HepG2 (cell line): Measurements from ENCODE around the gene OVCA2. TPM values are rescaled to one million over a fixed set of nuclear protein-coding genes. Genes with fewer than 3 reads are reported as not detected.
A peak's percentile ranks its signal among the peaks of the same experiment; 100 is the strongest.

Experiments used
- CEBPB ChIP-seq: IDR thresholded peaks from 2 replicates; pipeline ENCODE4 v1.6.1; 2011; ENCODE audit warnings: low read depth, low read length, improper control_type of control experiment, borderline replicate concordance
- DMAP1 ChIP-seq: IDR thresholded peaks from 2 replicates; pipeline ENCODE4 v1.6.1; 2016
- FOXA1 ChIP-seq, 2 experiments: fragments of 450-650 bp in 1 of 2; sonication (generic) in 1 of 2; formaldehyde crosslinking in 1 of 2; IDR thresholded peaks; 2 replicates each; pipeline versions ENCODE4 v1.4.0 to v1.6.1; 2016 to 2020; ENCODE audit warnings: missing genetic modification reagents in 1 of 2
- GFI1 ChIP-seq: sonication (generic); formaldehyde crosslinking; IDR thresholded peaks from 2 replicates; pipeline ENCODE4 v1.5.0; 2020; ENCODE audit warnings: missing genetic modification reagents, mild to moderate bottlenecking, borderline replicate concordance
- HNF4A ChIP-seq: sonication (generic); formaldehyde crosslinking; IDR thresholded peaks from 2 replicates; pipeline ENCODE4 v1.4.0; 2020; ENCODE audit warnings: missing genetic modification reagents
- HOXD1 ChIP-seq: sonication (generic); formaldehyde crosslinking; IDR thresholded peaks from 2 replicates; pipeline ENCODE4 v1.5.0; 2020; ENCODE audit warnings: missing genetic modification reagents
- KLF11 ChIP-seq: IDR thresholded peaks from 2 replicates; pipeline ENCODE4 v1.6.1; 2016; ENCODE audit warnings: missing compliant biosample characterization
- MAF1 ChIP-seq: sonication (generic); formaldehyde crosslinking; IDR thresholded peaks from 2 replicates; pipeline ENCODE4 v1.5.0; 2020; ENCODE audit warnings: missing genetic modification reagents, borderline replicate concordance
- RAD51 ChIP-seq: fragments of 450-650 bp; IDR thresholded peaks from 2 replicates; pipeline ENCODE4 v1.6.1; 2016; ENCODE audit warnings: borderline replicate concordance
- SIN3B ChIP-seq: fragments of 150-350 bp; IDR thresholded peaks from 2 replicates; pipeline ENCODE4 v1.6.1; 2014; ENCODE audit warnings: low read length
- SP140L ChIP-seq: sonication (generic); formaldehyde crosslinking; IDR thresholded peaks from 2 replicates; pipeline ENCODE4 v1.4.0; 2020; ENCODE audit warnings: missing genetic modification reagents, borderline replicate concordance
- SP4 ChIP-seq: sonication (generic); formaldehyde crosslinking; IDR thresholded peaks from 2 replicates; pipeline ENCODE4 v1.8.1; 2023; ENCODE audit warnings: mild to moderate bottlenecking, missing genetic modification reagents
- TERF1 ChIP-seq: sonication (generic); formaldehyde crosslinking; IDR thresholded peaks from 2 replicates; pipeline ENCODE4 v1.8.0; 2022; ENCODE audit warnings: mild to moderate bottlenecking, missing genetic modification reagents, moderate library complexity
- THAP11 ChIP-seq: IDR thresholded peaks from 2 replicates; pipeline ENCODE4 v1.6.1; 2016; ENCODE audit warnings: missing biosample characterization, missing genetic modification reagents
- TOE1 ChIP-seq: sonication (generic); formaldehyde crosslinking; IDR thresholded peaks from 2 replicates; pipeline ENCODE4 v1.4.0; 2020; ENCODE audit warnings: mild to moderate bottlenecking, missing genetic modification reagents
- ZBTB44 ChIP-seq: sonication (generic); formaldehyde crosslinking; IDR thresholded peaks from 2 replicates; pipeline ENCODE4 v1.4.0; 2020; ENCODE audit warnings: missing genetic modification reagents
- ZNF124 ChIP-seq: sonication (generic); formaldehyde crosslinking; IDR thresholded peaks from 2 replicates; pipeline ENCODE4 v1.4.0; 2020; ENCODE audit warnings: missing genetic modification reagents
- ZNF136 ChIP-seq: sonication (generic); formaldehyde crosslinking; IDR thresholded peaks from 2 replicates; pipeline ENCODE4 v1.8.1; 2022; ENCODE audit warnings: low read depth, mild to moderate bottlenecking, moderate library complexity, missing genetic modification reagents
- ZNF337 ChIP-seq: sonication (generic); formaldehyde crosslinking; IDR thresholded peaks from 2 replicates; pipeline ENCODE4 v1.5.1; 2020; ENCODE audit warnings: missing genetic modification reagents, low read depth, mild to moderate bottlenecking, borderline replicate concordance
- ZNF558 ChIP-seq: sonication (generic); formaldehyde crosslinking; IDR thresholded peaks from 2 replicates; pipeline ENCODE4 v1.9.0; 2022; ENCODE audit warnings: mild to moderate bottlenecking, missing genetic modification reagents, borderline replicate concordance
- ZNF567 ChIP-seq: sonication (generic); formaldehyde crosslinking; IDR thresholded peaks from 2 replicates; pipeline ENCODE4 v1.8.1; 2023; ENCODE audit warnings: mild to moderate bottlenecking, missing genetic modification reagents, borderline replicate concordance
- ZNF652 ChIP-seq: IDR thresholded peaks from 2 replicates; pipeline ENCODE4 v1.6.1; 2016; ENCODE audit warnings: low read depth, borderline replicate concordance
- ZNF768 ChIP-seq: sonication (generic); formaldehyde crosslinking; IDR thresholded peaks from 2 replicates; pipeline ENCODE4 v1.4.0; 2020; ENCODE audit warnings: missing genetic modification reagents
- polyA plus RNA-seq, 8 experiments: library from polyadenylated mRNA; depleted of rRNA in 3 of 8; stranded (reverse) in 7 of 8; unstranded in 1 of 8; fragments of >200 nt; fragmentation: Illumina TruSeq in 4 of 8; extraction: Trizol in 4 of 8; gene quantifications; 2 replicates each; pipeline versions ENCODE4 v1.2.1 to v1.2.3, GENCODE V29; 2011 to 2016; ENCODE audit warnings: low read depth in 4 of 8, missing spikeins in 1 of 8, mixed read lengths in 1 of 8; ENCODE audit not compliant: insufficient read depth in 1 of 8
- total RNA-seq, 5 experiments: library from RNA; depleted of rRNA; stranded (reverse); fragments of >200 nt; fragmentation: Illumina TruSeq; extraction: Trizol; gene quantifications; 2 replicates each; pipeline ENCODE4 v1.2.3, GENCODE V29; 2016; ENCODE audit warnings: low read depth in 1 of 5
- TF ChIP-seq, protein P1 (sequence below): sonication (generic); formaldehyde crosslinking; IDR thresholded peaks from 2 replicates; pipeline ENCODE4 v1.5.1; 2020; ENCODE audit warnings: missing genetic modification reagents, mild to moderate bottlenecking, borderline replicate concordance

The OVCA2 gene
- total and polyA plus RNA-seq, 2 of the 13 experiments (the other 11 are each of a cell fraction or from before 2014, with no cell fraction given) = 23.7 to 28.2 TPM

DNA sequence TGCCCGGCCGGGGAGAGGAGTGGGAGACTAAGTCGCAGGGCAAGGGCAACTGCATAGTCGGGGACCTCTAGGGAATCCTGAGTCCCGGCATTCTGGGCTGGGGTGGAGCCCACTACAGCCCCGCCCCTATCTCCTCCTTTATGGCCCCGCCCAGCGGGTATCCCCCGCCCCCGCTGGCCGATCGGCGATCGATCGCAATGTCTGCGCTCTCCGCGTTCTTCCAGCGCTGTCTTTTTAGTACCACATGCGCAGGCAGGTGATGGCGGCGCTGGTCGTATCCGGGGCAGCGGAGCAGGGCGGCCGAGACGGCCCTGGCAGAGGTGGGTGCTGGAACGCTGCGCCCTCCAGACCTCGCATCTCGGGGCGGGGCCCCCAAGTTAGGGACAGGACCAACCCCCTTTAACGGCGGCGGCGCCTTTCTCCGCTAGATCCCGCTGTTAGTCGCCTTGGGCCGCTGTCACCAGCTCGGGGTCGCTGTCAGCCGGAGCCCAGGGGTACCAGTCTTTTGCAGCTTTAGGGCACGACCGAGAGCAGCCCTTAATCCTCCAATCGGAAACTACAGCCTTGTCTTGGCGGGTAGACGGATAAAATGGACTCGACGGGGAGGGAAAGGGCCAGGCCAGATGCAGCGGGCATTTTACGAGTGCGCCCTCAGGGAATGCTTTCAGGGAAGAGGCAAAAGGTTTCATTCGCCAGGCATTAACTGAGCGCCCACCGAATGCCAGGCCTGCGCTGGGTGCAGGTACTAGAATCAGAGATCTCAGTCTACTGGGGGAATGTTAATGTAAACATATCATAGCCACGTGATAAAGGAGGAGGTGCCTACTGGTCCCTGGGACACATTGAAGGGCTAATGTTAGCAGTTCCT is 11.7 kb upstream of the OVCA2 start, which contains the start of gene DPH1 (continued):
- TF ChIP-seq FOXA1 (IDR thresholded peaks at IDR 0.05) (no peak), FOXA1 (CRISPR knock-in tag; IDR thresholded peaks at IDR 0.05) (peak; percentile 52), SP140L (CRISPR knock-in tag) (peak; percentile 22; the same call in 1 of the 2 replicates), MAF1 (CRISPR knock-in tag) (peak; percentile 51; the same call in 1 of the 2 replicates), SP4 (peak; percentile 91), GFI1 (CRISPR knock-in tag) (peak; percentile 22; the same call in 1 of the 2 replicates), ZBTB44 (CRISPR knock-in tag) (0 out of 2 replicates have a peak, but pooled peaks have one; percentile 65), ZNF768 (CRISPR knock-in tag) (no peak; the same call in 1 of the 2 replicates), TOE1 (CRISPR knock-in tag) (0 out of 2 replicates have a peak, but pooled peaks have one; percentile 67), SIN3B (peak; percentile 80), HNF4A (CRISPR knock-in tag) (no peak), KLF11 (CRISPR knock-in tag) (peak; percentile 64; the same call in 1 of the 2 replicates), HOXD1 (CRISPR knock-in tag) (0 out of 2 replicates have a peak, but pooled peaks have one; percentile 44), TERF1 (CRISPR knock-in tag) (no peak), ZNF652 (CRISPR knock-in tag) (peak; percentile 4; the same call in 1 of the 2 replicates), ZNF558 (CRISPR knock-in tag) (0 out of 2 replicates have a peak, but pooled peaks have one; percentile 72), THAP11 (CRISPR knock-in tag) (peak; percentile 90), ZNF136 (peak; percentile 77; the same call in 1 of the 2 replicates), DMAP1 (CRISPR knock-in tag) (peak; percentile 96), ZNF337 (CRISPR knock-in tag) (0 out of 2 replicates have a peak, but pooled peaks have one; percentile 26), ZNF124 (CRISPR knock-in tag) (peak; percentile 67; the same call in 1 of the 2 replicates), ZNF567 (CRISPR knock-in tag) (peak; percentile 25; the same call in 1 of the 2 replicates), RAD51 (peak; percentile 14; the same call in 1 of the 2 replicates), CEBPB (no peak)
- TF ChIP-seq, protein P1, sequence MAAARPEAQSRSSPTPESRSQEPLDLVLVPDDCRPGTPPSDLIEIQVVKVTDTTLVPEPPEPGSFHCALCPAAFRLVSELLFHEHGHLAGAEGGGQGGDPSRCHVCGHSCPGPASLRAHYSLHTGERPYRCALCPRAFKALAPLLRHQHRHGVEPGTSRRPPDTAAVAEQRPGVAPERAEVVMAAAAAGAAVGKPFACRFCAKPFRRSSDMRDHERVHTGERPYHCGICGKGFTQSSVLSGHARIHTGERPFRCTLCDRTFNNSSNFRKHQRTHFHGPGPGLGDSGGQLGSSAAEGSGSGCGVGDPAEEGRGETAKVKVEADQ (CRISPR knock-in tag) = peak; percentile 64; the same call in 1 of the 2 replicates
